Endothelial cell of umbilical vein (primary cell): ENCODE data around the gene DNAJC28. TPM values are rescaled to one million over a fixed set of nuclear protein-coding genes. Genes with fewer than 3 reads are reported as not detected.

ENCODE experiments used
- BruUV-seq: library from RNA; stranded (reverse); fragments of 400-500 nt; replicated peaks from 2 replicates; lab custom pipeline; 2021; lab: Mats Ljungman, UMichigan
- CTCF ChIA-PET: fragments of 300-600, 350-600 bp; sonication (Branson Sonifier 250); formaldehyde crosslinking; loops from one replicate; lab custom pipeline; 2021; ENCODE audit warnings: antibody characterized with exemption, inconsistent platforms; lab: Charles Lee
- POLR2A ChIA-PET: fragments of 300-600, 350-600 bp; sonication (Branson Sonifier 250); formaldehyde crosslinking; loops from one replicate; lab custom pipeline; 2021; ENCODE audit warnings: antibody characterized with exemption, inconsistent platforms; lab: Charles Lee
- DNase-seq: peaks from one replicate; pipeline ENCODE4 v3.0.0-alpha.2; 2011; ENCODE audit warnings: low read depth, low spot score
- FAIRE-seq: peaks from 2 replicates; lab custom pipeline; 2011; peaks lifted over from hg19 to GRCh38; lab: Jason Lieb, UNC
- H2AFZ ChIP-seq: 2 replicates; pipeline ENCODE4 v1.6.0; 2012; ENCODE audit warnings: low read depth, low read length, control low read depth, inconsistent platforms
- H3K27ac ChIP-seq: 2 replicates; pipeline ENCODE4 v1.5.1; 2011; ENCODE audit warnings: low read depth, mild to moderate bottlenecking, control low read depth, low read length, moderate library complexity; ENCODE audit not compliant: insufficient read depth
- H3K27me3 ChIP-seq, 2 experiments: 2 replicates each; pipeline versions ENCODE4 v1.6.0 to v1.6.1; 2011; ENCODE audit warnings: low read length in 2 of 2, mixed read lengths in 1 of 2; ENCODE audit not compliant: control insufficient read depth in 2 of 2, insufficient read depth in 2 of 2
- H3K36me3 ChIP-seq, 2 experiments: 2 replicates in 1 of 2; 3 replicates in 1 of 2; pipeline ENCODE4 v1.5.1; 2011; ENCODE audit warnings: low read length in 2 of 2, mild to moderate bottlenecking in 1 of 2, moderate library complexity in 1 of 2; ENCODE audit not compliant: control insufficient read depth in 2 of 2, insufficient read depth in 2 of 2; ENCODE audit errors: extremely low read depth in 1 of 2
- H3K4me1 ChIP-seq: 3 replicates; pipeline ENCODE4 v1.5.1; 2011; ENCODE audit warnings: mild to moderate bottlenecking, low read length; ENCODE audit not compliant: control insufficient read depth, insufficient read depth; ENCODE audit errors: extremely low read depth
- H3K4me2 ChIP-seq: 2 replicates; pipeline ENCODE4 v1.6.1; 2011; ENCODE audit warnings: low read length, control low read depth, mixed read lengths; ENCODE audit not compliant: insufficient read depth
- H3K4me3 ChIP-seq, 3 experiments: fragments of 200-600 bp in 1 of 3; sonication (generic), shearing (Covaris generic) in 1 of 3; replicated peaks in 1 of 3; 2 replicates each; pipeline ENCODE4 v1.5.1; 2011 to 2016; ENCODE audit warnings: control low read depth in 3 of 3, low read length in 3 of 3, mild to moderate bottlenecking in 2 of 3, inconsistent platforms in 1 of 3, low read depth in 1 of 3, moderate library complexity in 1 of 3; ENCODE audit not compliant: insufficient read depth in 1 of 3
- H3K79me2 ChIP-seq: 2 replicates; pipeline ENCODE4 v1.6.0; 2012; ENCODE audit warnings: low read length, inconsistent platforms; ENCODE audit not compliant: control insufficient read depth, insufficient read depth
- H3K9ac ChIP-seq: replicated peaks from 2 replicates; pipeline ENCODE3; 2011; ENCODE audit warnings: low read length, control low read depth; ENCODE audit not compliant: insufficient read depth; ENCODE audit errors: extremely low read depth
- H3K9me1 ChIP-seq: replicated peaks from 3 replicates; pipeline ENCODE4 v1.6.0; 2011; ENCODE audit warnings: mild to moderate bottlenecking, low read length; ENCODE audit not compliant: control insufficient read depth, insufficient read depth; ENCODE audit errors: extremely low read depth
- H3K9me3 ChIP-seq: replicated peaks from 2 replicates; pipeline ENCODE4 v1.5.1; 2012; ENCODE audit warnings: low read length, inconsistent platforms; ENCODE audit not compliant: control insufficient read depth, insufficient read depth
- H4K20me1 ChIP-seq: replicated peaks from 2 replicates; pipeline ENCODE3; 2011; ENCODE audit warnings: mild to moderate bottlenecking, low read length; ENCODE audit not compliant: control insufficient read depth, insufficient read depth; ENCODE audit errors: extremely low read depth
- EZH2 ChIP-seq: IDR thresholded peaks from 2 replicates; pipeline ENCODE4 v1.6.1; 2012; ENCODE audit warnings: borderline replicate concordance, low read depth, mild to moderate bottlenecking, moderate library complexity, low read length, inconsistent platforms; ENCODE audit not compliant: severe bottlenecking
- FOS ChIP-seq: IDR thresholded peaks from 2 replicates; pipeline ENCODE4 v1.6.1; 2011; ENCODE audit warnings: mild to moderate bottlenecking, low read length, moderate library complexity, borderline replicate concordance; ENCODE audit not compliant: insufficient read depth
- GATA2 ChIP-seq: IDR thresholded peaks from 2 replicates; pipeline ENCODE4 v1.7.0; 2011; ENCODE audit warnings: low read depth, mild to moderate bottlenecking, moderate library complexity, mixed read lengths, low read length; ENCODE audit not compliant: insufficient read length, insufficient read depth
- JUN ChIP-seq: IDR thresholded peaks from 2 replicates; pipeline ENCODE4 v1.6.1; 2011; ENCODE audit warnings: borderline replicate concordance, low read depth; ENCODE audit not compliant: insufficient read length, insufficient read depth
- MYC ChIP-seq: IDR thresholded peaks from one replicate; pipeline ENCODE4 v1.6.1; 2011; ENCODE audit warnings: mild to moderate bottlenecking, low read depth, low read length
- POLR2A ChIP-seq: IDR thresholded peaks from 2 replicates; pipeline ENCODE4 v1.6.1; 2012; ENCODE audit warnings: low read depth, mild to moderate bottlenecking, control low read depth, low read length
- POLR2AphosphoS5 ChIP-seq: IDR thresholded peaks from 2 replicates; pipeline ENCODE4 v1.6.1; 2012; ENCODE audit warnings: low read depth, mild to moderate bottlenecking, control low read depth, low read length, moderate library complexity; ENCODE audit not compliant: insufficient read depth
- dilution Hi-C: fragments of 300-500 bp; cut with MboI; formaldehyde crosslinking; loops from one replicate; pipeline ENCODE4 v1.15.0; 2019; ENCODE audit warnings: low sequenced_read_pairs; ENCODE audit not compliant: extremely low pct_ligation_motif_present
- intact Hi-C: fragments of 100-400 bp; cut with micrococcal nuclease; formaldehyde crosslinking; loops from one replicate; pipeline ENCODE4 v1.10.0; 2022
- polyA plus RNA-seq, 4 experiments: library from polyadenylated mRNA; depleted of rRNA in 3 of 4; stranded (reverse) in 3 of 4; unstranded in 1 of 4; fragments of >200 nt; gene quantifications; 2 replicates each; pipeline versions ENCODE4 v1.2.1 to v1.2.3, GENCODE V29; 2011 to 2012; ENCODE audit warnings: missing spikeins in 1 of 4
- total RNA-seq: library from RNA; stranded (reverse); gene quantifications from 2 replicates; pipeline ENCODE4 v1.2.3, GENCODE V29; 2021
- TF ChIP-seq, protein P1 (sequence below), 2 donors: IDR thresholded peaks; 1 replicate in 1 of 2; 2 replicates in 1 of 2; pipeline ENCODE4 v1.5.1; 2011; ENCODE audit warnings: low read length in 2 of 2, mild to moderate bottlenecking in 2 of 2, moderate library complexity in 2 of 2, control low read depth in 1 of 2, inconsistent platforms in 1 of 2, low read depth in 1 of 2; ENCODE audit not compliant: insufficient read depth in 1 of 2; ENCODE audit errors: extremely low read depth in 1 of 2
- TF ChIP-seq, protein P2 (sequence below): IDR thresholded peaks from 2 replicates; pipeline ENCODE4 v1.6.1; 2011; ENCODE audit not compliant: insufficient read depth, insufficient read length

Gene DNAJC28
- total and polyA plus RNA-seq, 2 donors (not counting 3 experiments of a cell fraction or from before 2014, with no cell fraction given) = 0.19 to 0.82 TPM

DNA sequence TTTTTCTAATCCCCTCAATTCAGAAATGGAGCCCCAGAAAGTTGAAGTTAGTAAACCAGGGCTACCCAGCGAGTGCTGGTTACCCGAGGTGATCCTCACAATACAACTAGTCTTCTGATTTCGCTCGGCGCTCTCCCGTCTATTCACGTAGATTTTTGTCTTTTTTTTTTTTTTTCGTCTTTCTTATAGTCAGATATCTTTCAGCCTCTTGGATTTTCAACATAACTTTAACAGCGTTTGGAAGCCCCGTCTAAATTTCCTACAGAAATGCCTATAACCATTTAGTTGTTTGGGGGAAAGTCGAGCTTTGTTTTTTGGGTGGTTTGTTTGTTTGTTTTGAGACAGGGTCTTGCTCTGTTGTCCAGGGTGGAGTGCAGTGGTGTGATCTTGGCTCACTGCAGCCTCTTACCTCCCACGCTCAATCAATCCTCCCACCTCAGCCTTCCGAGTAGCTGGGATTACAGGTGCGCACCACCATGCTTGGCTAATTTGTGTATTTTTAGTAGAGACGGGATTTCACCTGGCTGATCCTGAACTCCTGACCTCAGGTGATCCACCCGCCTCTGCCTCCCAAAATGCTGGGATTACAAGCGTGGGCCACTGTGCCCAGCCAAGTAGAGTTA, 10.9 kb downstream of the DNAJC28 start:
- Histone ChIP-seq H3K9me1 (no peaks in the 10 kb centered on the region), H3K4me2 (peak overlapping the region; percentile 83), H2AFZ (peak overlapping the region; percentile 95), H3K4me3 (peak overlapping the region; percentile 70 to 83 (median 82)), H3K27ac (peak overlapping the region; percentile 68), H3K79me2 (peaks cover 6% of the 10 kb centered on the region), H3K9ac (peak overlapping the region; percentile 95), H3K9me3 (no peaks in the 10 kb centered on the region), H3K4me1 (peaks cover 4% of the 10 kb centered on the region), H3K27me3 (peaks cover 3% of the 10 kb centered on the region in 2 experiments), H4K20me1 (no peaks in the 10 kb centered on the region), H3K36me3 (no peaks in the 10 kb centered on the region)
- dilution Hi-C loops = no loop called here
- DNase-seq = no peak
- FAIRE-seq = no peak
- ChIA-PET CTCF (interaction anchor here (0.6 to 2.3 kb wide), 18 partner anchors 9 to 284 kb away, joined by 3 to 24 read pairs (median 4); partner anchors contain the start of genes DNAJC28 and IFNAR1), POLR2A (interaction anchor here (0.6 to 1.9 kb wide), 7 partner anchors 9 to 276 kb away, joined by 3 to 22 read pairs (median 3); partner anchors contain the start of genes DNAJC28, DONSON and IL10RB)
- BruUV-seq = TSS peak; percentile 73
- TF ChIP-seq POLR2AphosphoS5 (no peak), JUN (no peak), GATA2 (no peak), POLR2A (no peak), MYC (no peak), FOS (no peak), EZH2 (no peak)
- TF ChIP-seq, protein P1, sequence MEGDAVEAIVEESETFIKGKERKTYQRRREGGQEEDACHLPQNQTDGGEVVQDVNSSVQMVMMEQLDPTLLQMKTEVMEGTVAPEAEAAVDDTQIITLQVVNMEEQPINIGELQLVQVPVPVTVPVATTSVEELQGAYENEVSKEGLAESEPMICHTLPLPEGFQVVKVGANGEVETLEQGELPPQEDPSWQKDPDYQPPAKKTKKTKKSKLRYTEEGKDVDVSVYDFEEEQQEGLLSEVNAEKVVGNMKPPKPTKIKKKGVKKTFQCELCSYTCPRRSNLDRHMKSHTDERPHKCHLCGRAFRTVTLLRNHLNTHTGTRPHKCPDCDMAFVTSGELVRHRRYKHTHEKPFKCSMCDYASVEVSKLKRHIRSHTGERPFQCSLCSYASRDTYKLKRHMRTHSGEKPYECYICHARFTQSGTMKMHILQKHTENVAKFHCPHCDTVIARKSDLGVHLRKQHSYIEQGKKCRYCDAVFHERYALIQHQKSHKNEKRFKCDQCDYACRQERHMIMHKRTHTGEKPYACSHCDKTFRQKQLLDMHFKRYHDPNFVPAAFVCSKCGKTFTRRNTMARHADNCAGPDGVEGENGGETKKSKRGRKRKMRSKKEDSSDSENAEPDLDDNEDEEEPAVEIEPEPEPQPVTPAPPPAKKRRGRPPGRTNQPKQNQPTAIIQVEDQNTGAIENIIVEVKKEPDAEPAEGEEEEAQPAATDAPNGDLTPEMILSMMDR (IDR thresholded peaks at IDR 0.05; ENCODE audit: extremely low read depth in 1 of 2, insufficient read depth in 1 of 2, low read depth in 1 of 2, low read length in 2 of 2) = no peak
- TF ChIP-seq, protein P2, sequence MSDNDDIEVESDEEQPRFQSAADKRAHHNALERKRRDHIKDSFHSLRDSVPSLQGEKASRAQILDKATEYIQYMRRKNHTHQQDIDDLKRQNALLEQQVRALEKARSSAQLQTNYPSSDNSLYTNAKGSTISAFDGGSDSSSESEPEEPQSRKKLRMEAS = no peak
- intact Hi-C loops = loop anchor here (1.0 to 2.0 kb wide), 2 partner anchors 11 to 62 kb away; partner anchors contain the start of genes DNAJC28, GART and SON
